ENCODE data around the gene FAM120B. TPM values are rescaled to one million over a fixed set of nuclear protein-coding genes. Genes with fewer than 3 reads are reported as not detected.

FAM120B gene
- total RNA-seq, 3 donors from 2014 or later, result 30.7 to 40.0 (median 38.3) TPM

DNA sequence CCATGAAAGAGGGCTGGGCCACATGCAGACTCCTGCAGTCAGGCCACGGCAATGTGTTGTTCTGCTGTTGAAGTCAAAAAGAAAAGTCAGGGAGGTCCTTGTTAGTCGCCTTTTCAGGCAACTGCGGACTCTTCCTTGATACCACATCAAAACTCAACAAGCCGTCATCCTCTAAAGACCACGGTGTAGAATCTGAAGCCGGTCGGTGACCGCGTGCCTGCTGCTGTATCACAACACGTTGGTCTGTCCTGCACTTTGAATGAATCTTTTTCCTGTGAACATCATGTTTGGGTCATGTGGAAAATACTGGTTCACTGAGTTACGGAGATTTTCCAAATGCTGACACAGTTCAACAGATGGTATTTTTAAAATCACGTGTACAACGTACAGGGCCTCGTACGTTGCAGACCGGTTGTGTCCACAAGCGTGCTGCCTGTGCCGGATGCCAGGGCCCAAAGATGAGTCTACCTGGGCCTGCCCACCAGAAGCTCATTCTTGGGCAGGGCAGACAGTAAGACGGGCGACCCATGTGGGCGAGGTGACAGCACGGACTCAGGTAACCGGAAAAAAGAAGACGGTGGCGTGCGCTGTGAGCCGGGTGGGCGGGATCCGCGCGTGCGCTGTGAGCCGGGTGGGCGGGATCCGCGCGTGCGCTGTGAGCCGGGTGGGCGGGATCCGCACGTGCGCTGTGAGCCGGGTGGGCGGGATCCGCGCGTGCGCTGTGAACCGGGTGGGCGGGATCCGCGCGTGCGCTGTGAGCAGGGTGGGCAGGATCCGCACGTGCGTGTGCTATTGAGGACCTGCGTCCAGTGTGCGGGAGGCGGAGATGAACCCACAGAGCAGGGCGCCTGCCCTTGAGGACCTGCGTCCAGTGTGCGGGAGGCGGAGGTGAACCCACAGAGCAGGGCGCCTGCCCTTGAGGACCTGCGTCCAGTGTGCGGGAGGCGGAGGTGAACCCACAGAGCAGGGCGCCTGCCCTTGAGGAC lies 114.5 kb downstream of the FAM120B start:
- Histone ChIP-seq H3K4me1 (ENCODE audit: low read depth) (no peaks in the 10 kb centered on the region), H3K9me3 (no peaks in the 10 kb centered on the region), H3K36me3 (ENCODE audit: low read depth) (no peaks in the 10 kb centered on the region), H3K4me3 (no peak overlapping the region)
- intact Hi-C loops (cut with DNase I, micrococcal nuclease), result no loop called here
- no peak for DNase-seq
- ATAC-seq, result peak; percentile 58
- TF ChIP-seq, protein P1, sequence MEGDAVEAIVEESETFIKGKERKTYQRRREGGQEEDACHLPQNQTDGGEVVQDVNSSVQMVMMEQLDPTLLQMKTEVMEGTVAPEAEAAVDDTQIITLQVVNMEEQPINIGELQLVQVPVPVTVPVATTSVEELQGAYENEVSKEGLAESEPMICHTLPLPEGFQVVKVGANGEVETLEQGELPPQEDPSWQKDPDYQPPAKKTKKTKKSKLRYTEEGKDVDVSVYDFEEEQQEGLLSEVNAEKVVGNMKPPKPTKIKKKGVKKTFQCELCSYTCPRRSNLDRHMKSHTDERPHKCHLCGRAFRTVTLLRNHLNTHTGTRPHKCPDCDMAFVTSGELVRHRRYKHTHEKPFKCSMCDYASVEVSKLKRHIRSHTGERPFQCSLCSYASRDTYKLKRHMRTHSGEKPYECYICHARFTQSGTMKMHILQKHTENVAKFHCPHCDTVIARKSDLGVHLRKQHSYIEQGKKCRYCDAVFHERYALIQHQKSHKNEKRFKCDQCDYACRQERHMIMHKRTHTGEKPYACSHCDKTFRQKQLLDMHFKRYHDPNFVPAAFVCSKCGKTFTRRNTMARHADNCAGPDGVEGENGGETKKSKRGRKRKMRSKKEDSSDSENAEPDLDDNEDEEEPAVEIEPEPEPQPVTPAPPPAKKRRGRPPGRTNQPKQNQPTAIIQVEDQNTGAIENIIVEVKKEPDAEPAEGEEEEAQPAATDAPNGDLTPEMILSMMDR (IDR thresholded peaks at IDR 0.05), result no peak

DNA sequence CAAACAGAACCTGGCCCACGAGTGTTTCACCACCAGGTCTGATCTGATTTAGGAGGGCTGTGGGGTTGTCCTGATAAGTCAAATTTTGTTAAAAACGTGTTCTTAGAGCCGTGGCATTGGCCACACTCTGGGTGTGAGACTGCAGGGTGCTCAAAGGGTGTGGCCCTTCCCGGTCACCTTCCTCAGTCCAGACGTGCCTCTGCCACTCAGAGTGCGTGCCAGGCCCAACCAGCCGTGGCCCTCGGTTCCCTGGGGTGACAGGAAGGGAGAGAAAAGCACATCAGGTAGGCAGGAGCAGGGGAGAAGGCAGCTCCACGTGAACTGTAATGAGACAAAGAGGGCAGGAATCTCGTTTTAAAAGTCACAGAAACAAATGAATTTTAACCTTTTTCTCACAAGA lies 115.4 kb downstream of the FAM120B start:
- intact Hi-C loops (cut with DNase I, micrococcal nuclease), result no loop called here
- no peak overlapping the region for H3K4me3 ChIP-seq
- H3K9me3 ChIP-seq, result no peaks in the 10 kb centered on the region
- H3K36me3 ChIP-seq (ENCODE audit: low read depth), result no peaks in the 10 kb centered on the region
- peak; percentile 60 for ATAC-seq
- TF ChIP-seq, protein P1 (IDR thresholded peaks at IDR 0.05), result no peak
- DNase-seq, result no peak
- no peaks in the 10 kb centered on the region for H3K4me1 ChIP-seq (ENCODE audit: low read depth)

DNA sequence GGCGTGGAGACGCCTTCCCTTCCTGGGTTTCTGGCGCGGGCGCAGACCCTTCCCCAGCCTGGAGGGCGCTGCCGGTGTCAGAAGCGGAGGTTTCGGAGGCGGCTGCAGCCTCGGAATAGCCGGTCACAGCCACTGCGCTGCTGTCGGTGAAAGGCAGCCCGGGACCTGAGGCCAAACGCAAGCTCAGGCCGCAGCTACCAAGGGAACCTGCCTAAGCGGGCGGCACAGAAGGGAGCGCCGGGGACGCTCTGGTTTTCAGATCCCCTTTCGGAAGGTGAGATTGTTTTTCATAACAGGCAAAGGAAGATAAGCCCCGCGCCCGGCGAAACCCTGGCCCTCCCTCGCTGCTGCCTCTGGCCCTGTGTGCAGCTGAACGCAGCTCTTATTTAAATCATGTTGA lies 116.5 kb downstream of the FAM120B start:
- TF ChIP-seq, protein P1 (IDR thresholded peaks at IDR 0.05), result no peak
- ATAC-seq, result no peak
- Histone ChIP-seq H3K4me3 (no peak overlapping the region), H3K4me1 (ENCODE audit: low read depth) (no peaks in the 10 kb centered on the region), H3K9me3 (no peaks in the 10 kb centered on the region), H3K36me3 (ENCODE audit: low read depth) (no peaks in the 10 kb centered on the region)
- intact Hi-C loops (cut with DNase I, micrococcal nuclease), result no loop called here
- no peak for DNase-seq

DNA sequence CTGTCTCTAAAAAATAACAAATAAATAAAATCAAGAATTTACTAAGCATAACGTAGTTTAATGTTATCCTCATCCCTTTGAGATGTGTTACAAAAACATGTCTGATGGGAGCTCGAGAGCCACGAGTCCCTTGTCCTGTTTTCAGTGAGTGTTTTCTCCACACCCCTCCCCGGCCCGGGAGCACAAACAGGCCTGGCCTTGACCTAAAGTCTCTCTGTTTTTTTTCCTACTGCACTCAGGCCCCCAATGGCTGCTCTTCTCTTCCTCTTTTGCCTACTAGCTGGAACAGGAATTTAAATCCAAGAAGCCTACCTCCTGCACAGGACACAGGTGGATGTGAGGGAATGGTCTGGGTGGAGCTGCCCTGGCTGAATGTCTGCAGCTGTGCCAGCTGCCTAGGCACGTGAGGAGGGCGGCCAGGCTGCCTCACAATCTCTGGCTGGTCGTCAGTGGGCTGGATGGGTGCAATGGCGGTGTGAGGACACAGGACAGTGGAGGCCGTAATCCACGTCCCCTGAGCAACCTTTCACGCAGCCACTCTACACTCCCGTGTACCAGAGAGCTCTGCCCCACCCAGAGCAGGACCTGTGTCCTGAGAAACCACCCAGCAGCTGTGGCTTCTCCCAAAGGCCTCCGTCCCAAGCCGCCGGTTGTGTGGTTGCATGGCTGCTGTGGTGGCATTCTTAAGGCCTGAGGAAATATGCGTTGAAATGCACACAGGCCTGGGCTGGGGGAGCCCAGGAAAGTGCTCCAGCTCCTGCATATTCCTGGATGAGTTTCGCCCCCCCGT lies 117.5 kb downstream of the FAM120B start:
- intact Hi-C loops (cut with DNase I, micrococcal nuclease), result no loop called here
- no peaks in the 10 kb centered on the region for H3K4me1 ChIP-seq (ENCODE audit: low read depth)
- TF ChIP-seq, protein P1 (IDR thresholded peaks at IDR 0.05), result no peak
- DNase-seq, result no peak
- H3K4me3 ChIP-seq, result no peak overlapping the region
- no peaks in the 10 kb centered on the region for H3K36me3 ChIP-seq (ENCODE audit: low read depth)
- no peaks in the 10 kb centered on the region for H3K9me3 ChIP-seq
- no peak for ATAC-seq

DNA sequence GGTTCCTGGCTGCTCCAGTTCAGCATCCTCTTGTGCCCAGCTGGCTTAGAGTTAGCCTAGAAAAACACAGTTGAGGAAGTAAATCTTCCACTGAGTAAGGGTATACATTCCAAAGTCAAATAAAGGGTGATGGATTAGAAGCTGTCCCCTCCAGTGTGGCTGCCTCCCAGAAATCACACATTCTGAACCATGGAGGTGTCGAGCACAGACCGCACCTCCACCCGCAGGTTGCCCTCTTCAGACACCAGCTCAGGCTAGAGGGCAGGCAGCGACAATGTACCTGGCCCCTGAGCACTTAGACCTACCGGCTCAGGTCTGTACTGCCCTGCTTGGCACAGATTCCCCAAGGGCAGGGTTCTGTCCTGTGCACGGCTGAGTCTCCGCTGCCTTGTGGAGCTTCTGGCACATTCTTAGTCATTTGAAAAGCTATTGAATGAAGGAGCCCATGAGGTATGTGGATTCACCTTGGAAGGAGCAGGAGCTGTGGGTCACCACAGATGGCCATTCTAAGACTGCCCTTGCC lies 118.1 kb downstream of the FAM120B start:
- Histone ChIP-seq H3K36me3 (ENCODE audit: low read depth) (no peaks in the 10 kb centered on the region), H3K9me3 (no peaks in the 10 kb centered on the region), H3K4me1 (ENCODE audit: low read depth) (no peaks in the 10 kb centered on the region), H3K4me3 (no peak overlapping the region)
- intact Hi-C loops (cut with DNase I, micrococcal nuclease), result no loop called here
- DNase-seq (no peak), ATAC-seq (no peak)
- TF ChIP-seq, protein P1 (IDR thresholded peaks at IDR 0.05), result no peak
